ENCODE measurements around the gene C7orf25.

Gene C7orf25

GRCh38 chr7:42877862-42878261 lies 34.0 kb downstream of the C7orf25 start:
- no peak for DNase-seq (ENCODE audit: low spot score)

DNA sequence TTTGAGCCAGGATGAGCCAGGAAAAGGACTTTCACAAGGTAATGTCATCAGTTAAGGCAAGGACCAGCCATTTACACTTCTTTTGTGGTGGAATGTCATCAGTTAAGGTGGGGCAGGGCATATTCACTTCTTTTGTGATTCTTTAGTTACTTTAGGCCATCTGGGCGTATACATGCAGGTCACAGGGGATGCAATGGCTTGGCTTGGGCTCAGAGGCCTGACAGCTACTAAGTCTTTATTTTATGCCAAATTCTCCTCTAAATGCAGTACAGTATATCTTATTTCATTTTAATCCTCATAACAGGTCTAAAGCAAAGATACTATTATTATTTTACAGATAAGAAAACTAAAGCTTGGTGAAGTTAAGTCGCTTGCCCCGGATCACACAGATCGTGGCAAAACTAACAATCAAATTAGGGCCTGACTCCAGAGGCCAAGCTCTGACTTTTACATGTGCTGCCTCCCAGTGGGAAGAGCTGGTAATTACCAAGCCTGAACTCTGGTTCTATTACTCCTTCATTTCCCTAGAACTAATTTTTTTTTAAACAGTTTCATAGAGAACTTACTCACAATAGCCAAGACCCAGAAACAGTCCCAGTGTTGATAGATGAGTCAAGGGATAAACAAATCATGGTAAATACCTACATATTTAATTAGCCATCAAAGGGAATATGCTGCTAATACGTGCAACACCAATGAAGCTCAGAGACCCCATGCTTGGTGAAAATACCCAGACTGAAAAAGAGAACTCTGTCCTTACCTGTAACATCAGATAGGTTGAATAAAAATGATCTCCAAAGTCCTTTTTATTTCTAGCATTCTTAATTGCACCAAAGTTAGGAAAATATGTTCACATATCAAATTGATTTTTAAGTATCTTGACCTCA lies 35.4 kb downstream of the C7orf25 start:
- DNase-seq (ENCODE audit: low spot score), result peak; percentile 36

GRCh38 chr7:42869131-42870020 lies 42.5 kb downstream of the C7orf25 start:
- no peak for DNase-seq (ENCODE audit: low spot score)

DNA sequence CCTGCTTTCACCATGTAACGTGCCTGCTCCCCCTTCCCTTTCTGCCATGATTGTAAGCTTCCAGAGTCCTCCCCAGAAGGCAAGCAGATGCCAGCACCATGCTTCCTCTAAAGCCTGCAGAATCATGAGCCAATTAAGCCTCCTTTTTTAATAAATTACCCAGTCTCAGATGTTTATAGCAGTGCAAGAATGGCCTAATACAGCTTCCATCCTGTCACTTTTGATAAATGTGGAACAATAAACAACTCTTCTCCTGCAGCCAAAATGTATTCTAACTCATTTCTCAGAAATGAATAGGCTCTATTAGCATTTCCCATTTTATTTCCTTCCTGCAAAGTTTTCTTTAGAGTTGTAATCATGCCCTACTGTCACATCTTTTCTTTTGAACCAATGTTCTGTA lies 43.4 kb downstream of the C7orf25 start:
- DNase-seq (ENCODE audit: low spot score), result no peak

All from cerebellar cortex (tissue), 1 donor.